ENCODE results near the gene HYAL1.

DNA sequence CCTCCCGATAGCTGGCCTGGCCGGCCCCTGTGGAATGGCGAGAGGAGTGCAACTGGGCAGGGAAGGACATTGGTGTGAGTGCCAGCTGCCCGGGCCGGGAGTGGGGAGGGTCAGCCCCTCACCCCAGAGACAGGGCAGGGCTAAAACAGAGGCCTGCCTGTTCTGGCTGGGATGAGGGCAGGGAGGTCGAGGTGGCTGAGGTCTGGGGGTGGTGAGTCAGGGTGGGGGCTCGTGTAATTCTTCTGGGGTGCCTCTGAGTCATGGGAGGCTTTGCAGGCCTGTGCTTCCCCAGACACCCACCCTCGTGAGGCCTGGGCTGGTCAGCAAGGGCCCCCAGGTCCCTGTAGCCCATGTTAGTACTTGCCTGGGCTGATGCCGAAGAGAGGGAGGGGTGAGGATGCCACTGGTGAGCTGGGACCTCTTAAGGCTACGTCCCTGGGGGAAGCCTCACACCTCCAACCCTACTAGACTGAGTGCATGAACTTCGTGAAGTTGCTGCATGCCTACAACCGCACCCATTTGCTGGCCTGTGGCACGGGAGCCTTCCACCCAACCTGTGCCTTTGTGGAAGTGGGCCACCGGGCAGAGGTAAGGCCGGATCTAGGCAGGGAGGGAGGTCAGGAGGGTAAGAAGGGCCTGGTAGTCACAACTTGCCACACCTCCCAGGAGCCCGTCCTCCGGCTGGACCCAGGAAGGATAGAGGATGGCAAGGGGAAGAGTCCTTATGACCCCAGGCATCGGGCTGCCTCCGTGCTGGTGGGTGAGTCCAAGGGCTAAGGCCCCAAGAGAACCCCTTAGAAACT is 32.8 kb downstream of the HYAL1 start:
- TF ChIP-seq, protein P1, sequence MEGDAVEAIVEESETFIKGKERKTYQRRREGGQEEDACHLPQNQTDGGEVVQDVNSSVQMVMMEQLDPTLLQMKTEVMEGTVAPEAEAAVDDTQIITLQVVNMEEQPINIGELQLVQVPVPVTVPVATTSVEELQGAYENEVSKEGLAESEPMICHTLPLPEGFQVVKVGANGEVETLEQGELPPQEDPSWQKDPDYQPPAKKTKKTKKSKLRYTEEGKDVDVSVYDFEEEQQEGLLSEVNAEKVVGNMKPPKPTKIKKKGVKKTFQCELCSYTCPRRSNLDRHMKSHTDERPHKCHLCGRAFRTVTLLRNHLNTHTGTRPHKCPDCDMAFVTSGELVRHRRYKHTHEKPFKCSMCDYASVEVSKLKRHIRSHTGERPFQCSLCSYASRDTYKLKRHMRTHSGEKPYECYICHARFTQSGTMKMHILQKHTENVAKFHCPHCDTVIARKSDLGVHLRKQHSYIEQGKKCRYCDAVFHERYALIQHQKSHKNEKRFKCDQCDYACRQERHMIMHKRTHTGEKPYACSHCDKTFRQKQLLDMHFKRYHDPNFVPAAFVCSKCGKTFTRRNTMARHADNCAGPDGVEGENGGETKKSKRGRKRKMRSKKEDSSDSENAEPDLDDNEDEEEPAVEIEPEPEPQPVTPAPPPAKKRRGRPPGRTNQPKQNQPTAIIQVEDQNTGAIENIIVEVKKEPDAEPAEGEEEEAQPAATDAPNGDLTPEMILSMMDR (IDR thresholded peaks at IDR 0.05) = no peak
- TF ChIP-seq POLR2A (IDR thresholded peaks at IDR 0.05) (no peak), EP300 (IDR thresholded peaks at IDR 0.05) (no peak)
